HG02884 (cell line): Measurements from ENCODE around the gene ZEB2.

Experiments
- ATAC-seq: cut with Tn5 transposase; IDR thresholded peaks from one replicate; pipeline ENCODE4 v1.9.1; 2021; ENCODE audit warnings: mild to moderate bottlenecking, moderate library complexity; ENCODE audit not compliant: unreplicated experiment

The ZEB2 gene

GRCh38 chr2:144514616-144515091 lies 5.3 kb downstream of the ZEB2 start:
- ATAC-seq, result no peak

GRCh38 chr2:144513388-144514101 lies 6.4 kb downstream of the ZEB2 start:
- ATAC-seq, result no peak

GRCh38 chr2:144512891-144513351 lies 7.0 kb downstream of the ZEB2 start:
- ATAC-seq, result no peak

DNA sequence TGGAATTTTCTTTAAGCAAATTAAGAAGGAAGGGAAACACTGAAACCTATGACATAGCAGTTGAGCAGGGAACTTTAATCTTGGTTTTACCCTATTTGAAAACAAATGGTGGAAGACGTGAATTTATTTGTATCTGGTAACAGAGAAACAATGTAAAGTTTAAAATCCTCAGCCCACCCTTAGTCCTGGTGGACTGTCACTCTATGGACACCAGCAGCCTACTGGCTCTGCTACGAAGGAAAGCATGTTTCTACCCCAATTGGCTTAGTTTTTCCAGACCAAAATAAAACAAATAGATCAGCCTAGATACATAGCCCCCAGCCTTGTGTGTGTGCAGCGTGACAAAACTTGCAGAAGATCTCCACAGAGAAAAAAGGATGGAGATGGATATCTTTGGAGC lies 7.4 kb downstream of the ZEB2 start:
- no peak for ATAC-seq

DNA sequence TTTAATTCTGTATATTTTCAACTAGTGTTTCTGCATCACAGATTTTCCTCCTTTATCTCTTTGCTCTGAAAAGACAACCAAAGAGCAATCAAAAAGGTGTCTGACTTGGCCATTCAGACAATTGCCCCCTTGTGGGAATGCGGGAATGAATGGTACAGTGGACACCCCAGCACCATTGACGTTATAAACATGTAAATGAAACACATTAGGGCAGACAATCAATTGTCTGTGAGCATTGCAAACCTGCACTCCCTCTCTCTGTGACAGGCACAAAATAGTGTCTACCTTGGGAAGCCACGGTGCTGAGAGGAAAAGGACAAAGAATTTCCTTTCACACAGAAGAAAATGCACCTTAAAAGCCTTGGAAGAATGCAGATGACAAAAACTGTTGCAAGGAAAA lies 8.0 kb downstream of the ZEB2 start:
- no peak for ATAC-seq

DNA sequence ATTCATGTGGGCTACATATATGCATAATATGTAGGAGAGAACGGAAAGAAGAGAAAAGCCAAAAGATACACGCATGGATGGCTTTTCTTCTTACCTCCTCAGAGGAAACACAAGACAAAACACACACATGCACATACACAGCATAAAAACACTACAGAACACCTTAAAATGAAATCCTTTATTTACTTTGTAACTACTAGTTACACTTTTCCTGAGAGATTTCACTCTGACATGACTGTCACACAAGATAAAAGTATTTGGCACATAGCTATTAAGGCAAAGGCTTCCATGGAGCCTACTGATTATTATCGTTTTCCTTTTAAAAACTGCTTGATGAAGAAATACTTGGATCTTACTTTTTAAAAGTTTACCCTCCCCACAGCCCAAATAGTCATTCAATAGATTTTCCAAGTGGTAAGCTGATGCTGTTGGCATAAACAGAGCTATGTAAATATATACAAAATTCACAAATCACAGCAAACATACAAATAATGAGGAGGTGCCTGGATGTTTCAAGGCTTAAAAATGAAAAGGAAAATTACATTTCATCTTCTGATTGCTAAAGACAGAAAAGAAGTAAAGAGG lies 8.6 kb downstream of the ZEB2 start:
- no peak for ATAC-seq

GRCh38 chr2:144510294-144510991 lies 9.5 kb downstream of the ZEB2 start:
- peak; percentile 47 for ATAC-seq

GRCh38 chr2:144509879-144510221 lies 10.1 kb downstream of the ZEB2 start:
- no peak for ATAC-seq

- ATAC-seq, result no peak
These were observed 10.7 kb downstream of the ZEB2 start for GRCh38 chr2:144509001-144509878.

DNA sequence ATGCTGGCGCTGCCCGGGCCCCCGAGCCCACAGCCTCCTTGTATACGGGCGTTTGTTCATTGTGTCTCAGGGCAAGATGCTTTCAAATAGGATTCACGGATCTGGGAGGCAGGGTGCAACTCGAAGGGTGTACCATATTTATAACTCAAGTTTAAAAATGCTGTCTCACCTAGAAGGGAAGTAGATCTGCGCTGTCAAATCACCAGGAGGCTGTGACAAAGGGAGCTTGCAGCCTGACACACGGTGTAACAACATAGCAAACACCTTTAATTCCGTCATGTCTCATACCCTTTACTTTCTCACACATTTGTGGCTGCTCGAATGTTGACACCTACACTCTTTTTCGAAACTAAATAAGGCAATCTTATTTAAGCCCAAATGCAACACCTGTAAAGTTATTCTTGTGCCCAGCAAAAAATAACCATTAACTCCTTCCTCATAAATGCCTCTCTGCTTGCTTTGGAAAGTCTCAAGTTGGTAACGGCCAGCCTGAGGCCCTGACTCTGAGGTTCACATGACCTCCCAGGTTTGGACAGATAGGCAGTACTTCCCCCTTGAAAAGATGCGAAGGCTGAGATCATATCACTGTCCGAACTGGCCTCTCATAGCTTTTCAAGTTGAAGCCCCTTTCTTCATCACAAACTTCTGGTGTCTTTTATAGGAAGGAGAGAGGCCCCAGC lies 11.6 kb downstream of the ZEB2 start:
- no peak for ATAC-seq

DNA sequence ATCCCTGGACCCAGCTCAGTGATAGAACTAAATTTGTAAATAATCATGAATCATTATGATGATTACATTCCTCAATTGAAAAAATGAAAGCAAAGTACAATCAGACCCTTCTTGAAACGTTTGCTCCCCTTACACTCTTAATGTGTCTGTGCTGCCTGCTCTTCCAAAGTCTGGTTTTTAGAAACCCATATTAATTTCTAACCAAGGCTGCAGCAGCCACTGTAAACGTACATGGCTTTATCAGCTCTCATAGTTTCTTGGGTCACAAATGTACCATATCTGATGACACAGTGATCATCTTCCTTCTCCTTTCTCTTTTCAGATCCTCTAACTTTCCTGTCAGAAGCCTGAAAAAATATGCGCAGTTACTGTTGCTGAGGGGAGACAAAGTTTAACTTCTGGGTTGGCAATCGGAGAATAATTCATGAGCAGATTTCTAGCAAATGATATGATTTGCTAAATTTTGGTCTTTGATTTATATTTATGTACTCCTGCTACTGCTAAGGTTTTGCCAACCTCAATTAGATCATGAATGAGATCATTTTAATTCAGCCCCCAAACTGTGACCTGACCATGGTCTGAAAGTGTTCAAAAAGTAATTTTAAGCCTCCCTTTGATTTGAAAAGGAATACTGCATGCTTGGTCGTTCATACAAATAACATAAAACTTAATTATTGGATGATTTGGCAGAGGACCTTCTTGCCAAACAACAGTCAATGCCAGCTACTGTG lies 12.3 kb downstream of the ZEB2 start:
- ATAC-seq, result no peak

DNA sequence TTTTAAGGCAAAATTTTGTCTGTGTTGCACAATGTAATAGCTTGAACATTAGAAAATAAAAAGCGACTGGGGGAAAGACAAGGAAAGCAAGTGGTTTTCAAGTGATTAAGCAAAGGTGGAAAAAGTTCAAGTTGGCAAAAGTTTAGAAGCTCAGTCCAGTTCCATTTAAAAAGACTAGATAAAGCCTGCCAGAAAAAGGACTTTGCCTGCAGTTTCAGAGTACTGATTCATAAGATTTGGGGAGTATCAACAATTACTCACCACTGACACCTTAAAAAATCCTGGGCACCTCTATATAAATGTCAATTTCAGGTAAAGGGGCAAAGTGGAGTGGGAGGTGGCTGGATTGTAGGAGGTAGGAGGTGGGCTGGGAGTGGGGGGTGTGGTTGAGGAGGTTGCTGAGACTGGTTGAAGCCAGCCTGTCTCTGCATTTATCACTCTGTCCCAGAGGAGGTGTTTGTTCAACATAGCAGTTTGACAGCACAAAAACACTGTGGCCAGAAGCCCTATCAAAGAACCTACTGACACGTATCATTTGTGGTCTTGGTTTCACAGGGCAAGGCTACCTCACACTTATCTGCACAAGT lies 14.6 kb downstream of the ZEB2 start:
- no peak for ATAC-seq

GRCh38 chr2:144504218-144504641 lies 15.7 kb downstream of the ZEB2 start:
- ATAC-seq, result no peak

DNA sequence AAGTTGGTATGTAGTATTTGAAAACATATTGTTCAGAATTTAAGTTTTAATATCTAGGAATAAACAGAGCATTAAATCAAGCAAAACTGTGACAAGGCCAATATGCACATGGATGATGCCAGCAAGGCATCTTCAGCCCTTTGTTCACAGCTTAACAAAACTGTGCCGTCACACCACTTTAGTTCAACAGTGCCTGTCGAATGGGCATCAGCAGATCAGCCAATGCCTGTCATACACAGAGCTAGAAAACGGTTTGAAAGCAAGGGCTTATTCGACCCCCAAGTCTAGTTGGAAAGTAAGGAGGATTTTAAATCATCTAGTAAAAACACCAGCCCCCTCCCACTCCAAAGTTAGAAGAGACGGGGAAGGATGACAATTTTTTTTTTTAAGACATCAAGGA lies 16.7 kb downstream of the ZEB2 start:
- ATAC-seq, result no peak

GRCh38 chr2:144502369-144502768 lies 17.6 kb downstream of the ZEB2 start:
- ATAC-seq, result no peak

DNA sequence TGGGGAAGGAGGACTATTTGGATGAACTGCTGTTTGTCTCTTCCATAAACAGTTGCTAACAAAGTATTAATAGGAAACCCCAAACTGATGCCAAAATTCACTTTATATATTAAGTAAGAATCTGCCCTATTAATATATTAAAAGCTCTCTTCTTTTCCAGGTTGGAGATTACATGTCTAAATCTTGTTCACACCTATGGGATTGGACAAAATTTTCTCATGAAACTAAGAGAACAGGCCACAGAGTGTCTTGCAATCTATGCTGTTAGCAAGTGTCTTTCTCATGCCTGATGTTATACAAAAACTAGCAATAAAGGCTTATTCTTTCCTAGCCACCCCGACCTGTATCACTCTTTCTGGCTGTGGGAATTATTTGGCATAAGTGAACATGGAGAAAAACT lies 18.3 kb downstream of the ZEB2 start:
- no peak for ATAC-seq

GRCh38 chr2:144501118-144501517 lies 18.8 kb downstream of the ZEB2 start:
- no peak for ATAC-seq

GRCh38 chr2:144500563-144500962 lies 19.4 kb downstream of the ZEB2 start:
- no peak for ATAC-seq

DNA sequence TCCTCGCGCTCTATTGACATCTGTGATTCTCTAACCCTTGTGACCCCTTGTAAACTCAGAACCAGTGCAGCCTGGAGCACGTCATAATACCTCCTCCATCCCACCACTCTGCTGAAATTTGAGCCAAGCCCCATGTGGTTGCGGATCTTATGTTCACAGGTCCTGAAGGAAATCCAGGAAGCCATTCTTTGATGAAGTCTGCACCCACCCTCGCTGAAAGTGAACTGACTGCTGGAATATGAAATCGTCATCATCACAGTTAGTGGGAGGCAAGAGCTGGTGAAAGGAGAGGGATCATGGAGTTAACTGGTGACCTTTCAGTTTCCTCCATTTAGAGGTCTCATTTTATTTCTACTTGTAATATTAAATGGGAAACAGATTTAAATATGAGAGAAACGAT lies 21.6 kb downstream of the ZEB2 start:
- no peak for ATAC-seq
